Measurements from ENCODE around the gene CRIP1. TPM values are rescaled to one million over a fixed set of nuclear protein-coding genes. Genes with fewer than 3 reads are reported as not detected.

The CRIP1 gene
- total and polyA plus RNA-seq, 2 donors (not counting 3 experiments of a cell fraction or from before 2014, with no cell fraction given) = 3.1 to 8.1 TPM

DNA sequence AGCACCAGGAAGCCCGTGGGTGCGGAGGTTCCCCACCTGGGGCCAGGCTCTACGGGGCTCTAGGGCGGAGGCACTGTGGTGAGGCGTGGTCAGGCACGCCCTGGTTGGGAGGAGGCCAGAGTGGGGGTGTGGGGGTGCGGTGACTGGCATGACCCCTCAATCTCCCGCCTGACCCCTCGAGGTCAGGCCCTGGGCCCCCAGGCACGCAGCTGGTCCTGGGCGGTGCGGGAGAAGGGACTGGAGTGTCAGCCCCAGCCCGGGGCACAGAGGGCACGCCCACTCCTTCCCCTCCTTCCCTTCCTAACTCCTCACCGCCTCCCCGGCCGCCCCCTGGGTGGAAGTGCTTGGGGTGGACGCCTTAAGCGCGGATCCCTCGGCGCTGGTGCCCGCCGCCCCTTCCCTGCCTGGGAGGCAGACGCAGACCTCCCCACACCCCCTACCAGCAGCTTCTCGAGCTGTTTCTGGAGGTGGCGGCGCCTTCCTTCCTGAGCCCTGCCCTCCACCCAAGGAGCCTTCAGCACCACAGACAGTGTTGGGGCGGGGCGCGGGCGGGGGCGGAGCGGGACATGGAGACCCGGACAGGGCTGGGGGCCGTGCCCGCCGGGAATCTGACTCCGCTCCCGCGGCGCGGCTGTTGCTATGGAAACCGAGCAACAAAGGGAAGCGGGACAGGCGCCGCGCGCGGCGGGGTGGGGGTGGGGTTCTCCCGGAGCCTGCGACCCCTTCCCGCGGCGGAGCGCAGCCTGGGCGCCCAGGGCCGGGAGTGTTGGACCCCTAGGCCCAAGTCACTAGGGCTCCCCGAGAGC lies 12.8 kb upstream of the CRIP1 start:
- peak overlapping the region; percentile 88 for H3K9ac ChIP-seq (replicated peaks; ENCODE audit: extremely low read depth, insufficient read depth, low read length)
- no peaks in the 10 kb centered on the region for H4K20me1 ChIP-seq (replicated peaks; ENCODE audit: control insufficient read depth, extremely low read depth, insufficient read depth, low read length)
- FAIRE-seq (peak; percentile 74), DNase-seq (ENCODE audit: low read depth, low spot score) (peak; percentile 91)
- H3K27me3 ChIP-seq (ENCODE audit: control insufficient read depth in 2 of 2, insufficient read depth in 2 of 2, low read length in 2 of 2) = no peaks in the 10 kb centered on the region
- no peaks in the 10 kb centered on the region for H3K9me1 ChIP-seq (replicated peaks; ENCODE audit: control insufficient read depth, extremely low read depth, insufficient read depth, low read length)
- POLR2A ChIA-PET = no interaction called here
- dilution Hi-C loops (cut with MboI; ENCODE audit: extremely low pct_ligation_motif_present, low sequenced_read_pairs) (no loop called here), intact Hi-C loops (cut with micrococcal nuclease) (loop anchor here (1.0 to 2.0 kb wide), 5 partner anchors 8 to 277 kb away; partner anchors contain the start of gene TEX22)
- TF ChIP-seq JUN (IDR thresholded peaks at IDR 0.05; ENCODE audit: borderline replicate concordance, insufficient read depth, insufficient read length, low read depth) = no peak
- H3K79me2 ChIP-seq (ENCODE audit: control insufficient read depth, insufficient read depth, low read length) = peaks cover 10% of the 10 kb centered on the region
- CTCF ChIA-PET = interaction anchor here (1.1 to 1.5 kb wide), 2 partner anchors 16 to 25 kb away, joined by 4 to 9 read pairs; no protein-coding TSS in a partner anchor
- H3K4me3 ChIP-seq (replicated peaks in 1 of 3; ENCODE audit: insufficient read depth in 1 of 3, low read depth in 1 of 3, low read length in 3 of 3) = peak overlapping the region; percentile 21 to 93 (median 34)
- peak overlapping the region; percentile 42 for H2AFZ ChIP-seq (ENCODE audit: low read depth, low read length)
- peaks cover 19% of the 10 kb centered on the region for H3K4me1 ChIP-seq (ENCODE audit: control insufficient read depth, extremely low read depth, insufficient read depth, low read length)
- BruUV-seq (replicated peaks) = no TSS peak
- peaks cover 3 to 9% of the 10 kb centered on the region in 2 experiments for H3K36me3 ChIP-seq (ENCODE audit: control insufficient read depth in 2 of 2, extremely low read depth in 1 of 2, insufficient read depth in 2 of 2, low read length in 2 of 2)
- H3K9me3 ChIP-seq (replicated peaks; ENCODE audit: control insufficient read depth, insufficient read depth, low read length) = no peaks in the 10 kb centered on the region
- H3K27ac ChIP-seq (ENCODE audit: insufficient read depth, low read depth, low read length) = peak overlapping the region; percentile 90
- peak overlapping the region; percentile 52 for H3K4me2 ChIP-seq (ENCODE audit: insufficient read depth, low read length)

GRCh38 chr14:105474483-105475268 lies 12.0 kb upstream of the CRIP1 start, which contains the start of gene CRIP2:
CRIP2 (plus strand) TSS chr14:105474821; CDS start chr14:105474863, 42 bp downstream.
- Histone ChIP-seq H3K9me1 (replicated peaks; ENCODE audit: control insufficient read depth, extremely low read depth, insufficient read depth, low read length) (no peaks in the 10 kb centered on the region), H3K36me3 (ENCODE audit: control insufficient read depth in 2 of 2, extremely low read depth in 1 of 2, insufficient read depth in 2 of 2, low read length in 2 of 2) (peaks cover 3 to 7% of the 10 kb centered on the region in 2 experiments), H3K4me3 (replicated peaks in 1 of 3; ENCODE audit: insufficient read depth in 1 of 3, low read depth in 1 of 3, low read length in 3 of 3) (peak within 1 kb of the TSS; percentile 53 to 93 (median 72)), H4K20me1 (replicated peaks; ENCODE audit: control insufficient read depth, extremely low read depth, insufficient read depth, low read length) (no peaks in the 10 kb centered on the region), H3K9ac (replicated peaks; ENCODE audit: extremely low read depth, insufficient read depth, low read length) (peak within 1 kb of the TSS; percentile 97), H3K27me3 (ENCODE audit: control insufficient read depth in 2 of 2, insufficient read depth in 2 of 2, low read length in 2 of 2) (no peaks in the 10 kb centered on the region), H3K4me1 (ENCODE audit: control insufficient read depth, extremely low read depth, insufficient read depth, low read length) (peaks cover 19% of the 10 kb centered on the region), H3K79me2 (ENCODE audit: control insufficient read depth, insufficient read depth, low read length) (peaks cover 10% of the 10 kb centered on the region), H3K27ac (ENCODE audit: insufficient read depth, low read depth, low read length) (peak within 1 kb of the TSS; percentile 90), H3K9me3 (replicated peaks; ENCODE audit: control insufficient read depth, insufficient read depth, low read length) (no peaks in the 10 kb centered on the region), H3K4me2 (ENCODE audit: insufficient read depth, low read length) (peak within 1 kb of the TSS; percentile 58), H2AFZ (ENCODE audit: low read depth, low read length) (peak within 1 kb of the TSS; percentile 49)
- ChIA-PET CTCF (interaction anchor here (1.1 to 2.7 kb wide), 2 partner anchors 15 kb away, joined by 9 to 27 read pairs; no protein-coding TSS in a partner anchor), POLR2A (no interaction called here)
- no peak for FAIRE-seq
- DNase-seq (ENCODE audit: low read depth, low spot score) = peak; percentile 41
- dilution Hi-C loops (cut with MboI; ENCODE audit: extremely low pct_ligation_motif_present, low sequenced_read_pairs) (no loop called here), intact Hi-C loops (cut with micrococcal nuclease) (loop anchor here (1.0 to 2.0 kb wide), 5 partner anchors 8 to 278 kb away; partner anchors contain the start of gene TEX22)
- no peak for TF ChIP-seq MYC (IDR thresholded peaks at IDR 0.05; ENCODE audit: low read depth, low read length)
- no peak for TF ChIP-seq CTCF (IDR thresholded peaks at IDR 0.05; ENCODE audit: extremely low read depth in 1 of 2, insufficient read depth in 1 of 2, low read depth in 1 of 2, low read length in 2 of 2)
- no peak for TF ChIP-seq EZH2 (IDR thresholded peaks at IDR 0.05; ENCODE audit: borderline replicate concordance, low read depth, low read length, severe bottlenecking)
- TF ChIP-seq POLR2A (IDR thresholded peaks at IDR 0.05; ENCODE audit: low read depth, low read length) = peak; percentile 54
- no TSS peak for BruUV-seq (replicated peaks)

Data from endothelial cell of umbilical vein (primary cell).